PC-9 (cell line): Measurements from ENCODE around the gene POPDC2. TPM values are rescaled to one million over a fixed set of nuclear protein-coding genes. Genes with fewer than 3 reads are reported as not detected.

Source experiments
- BruUV-seq: library from RNA; stranded (reverse); fragments of 400-500 nt; replicated peaks from 2 replicates; lab custom pipeline; 2021; lab: Mats Ljungman, UMichigan
- CTCF ChIA-PET: fragments of 300-600 bp; sonication (Branson Sonifier 250); formaldehyde crosslinking; loops from one replicate; lab custom pipeline; 2022; ENCODE audit warnings: antibody characterized with exemption; lab: Charles Lee
- POLR2A ChIA-PET: fragments of 300-600 bp; sonication (Branson Sonifier 250); formaldehyde crosslinking; loops from one replicate; lab custom pipeline; 2022; ENCODE audit warnings: antibody characterized with exemption; ENCODE audit not compliant: unreplicated experiment; lab: Charles Lee
- DNase-seq, 2 experiments: peaks; one replicate each; pipeline versions ENCODE4 v3.0.0 to v3.0.0-alpha.2; 2015 to 2022; ENCODE audit warnings: mixed read lengths in 1 of 2
- H2AFZ ChIP-seq: fragments of 200-600 bp; sonication (generic); 2 replicates; pipeline ENCODE4 v1.8.1; 2017; ENCODE audit warnings: antibody characterized with exemption
- H3F3A ChIP-seq: fragments of 200-600 bp; sonication (generic); 2 replicates; pipeline ENCODE4 v1.8.1; 2017; ENCODE audit warnings: antibody characterized with exemption, mild to moderate bottlenecking, low read depth; ENCODE audit not compliant: insufficient read depth
- H3K27ac ChIP-seq: fragments of 200-600 bp; sonication (generic); 2 replicates; pipeline ENCODE4 v1.6.1; 2016; ENCODE audit warnings: mixed run types
- H3K27me3 ChIP-seq: fragments of 200-600 bp; sonication (generic); 2 replicates; pipeline ENCODE4 v1.6.1; 2016; ENCODE audit warnings: low read depth, mixed run types; ENCODE audit not compliant: insufficient read depth
- H3K36me3 ChIP-seq: fragments of 200-600 bp; sonication (generic); 2 replicates; pipeline ENCODE4 v1.6.1; 2016; ENCODE audit warnings: low read depth, mixed run types
- H3K4me1 ChIP-seq: fragments of 200-600 bp; sonication (generic); replicated peaks from 2 replicates; pipeline ENCODE4 v1.6.1; 2016; ENCODE audit warnings: mixed run types; ENCODE audit not compliant: insufficient read depth
- H3K4me2 ChIP-seq: fragments of 200-600 bp; sonication (generic); 2 replicates; pipeline ENCODE4 v1.6.1; 2017; ENCODE audit warnings: mixed run types
- H3K4me3 ChIP-seq: fragments of 200-600 bp; sonication (generic); 2 replicates; pipeline ENCODE4 v1.6.1; 2016; ENCODE audit warnings: mixed run types
- H3K79me2 ChIP-seq: fragments of 200-600 bp; sonication (generic); 2 replicates; pipeline ENCODE4 v1.6.1; 2017; ENCODE audit warnings: low read depth, mixed run types
- H3K9me2 ChIP-seq: fragments of 200-600 bp; sonication (generic); 2 replicates; pipeline ENCODE4 v1.8.1; 2017; ENCODE audit warnings: mild to moderate bottlenecking; ENCODE audit not compliant: insufficient read depth
- H3K9me3 ChIP-seq: fragments of 200-600 bp; sonication (generic); 2 replicates; pipeline ENCODE4 v1.8.1; 2016; ENCODE audit warnings: low read depth; ENCODE audit not compliant: insufficient read depth
- H4K20me1 ChIP-seq: fragments of 200-600 bp; sonication (generic); 2 replicates; pipeline ENCODE4 v1.8.1; 2017; ENCODE audit not compliant: insufficient read depth
- CTCF ChIP-seq: fragments of 200-600 bp; sonication (generic); conservative IDR thresholded peaks from 2 replicates; pipeline ENCODE4 v1.6.1; 2017; ENCODE audit warnings: mixed run types, antibody characterized with exemption, mild to moderate bottlenecking, moderate library complexity
- EZH2 ChIP-seq: fragments of 200-600 bp; sonication (generic); IDR thresholded peaks from 2 replicates; pipeline ENCODE4 v1.8.0; 2017; ENCODE audit warnings: antibody characterized with exemption, low read depth
- intact Hi-C: fragments of 100-400 bp; cut with micrococcal nuclease; formaldehyde crosslinking; loops from one replicate; pipeline ENCODE4 v1.10.0; 2022; ENCODE audit not compliant: unreplicated experiment
- total RNA-seq: library from RNA; stranded (reverse); gene quantifications from 2 replicates; pipeline ENCODE4 v1.2.3, GENCODE V29; 2021

The POPDC2 gene
- total RNA-seq, 1 experiment from 2014 or later: 3.5 TPM

- intact Hi-C loops: no loop called here
Measured at GRCh38 chr3:119625451-119626153, 34.8 kb downstream of the POPDC2 start.

DNA sequence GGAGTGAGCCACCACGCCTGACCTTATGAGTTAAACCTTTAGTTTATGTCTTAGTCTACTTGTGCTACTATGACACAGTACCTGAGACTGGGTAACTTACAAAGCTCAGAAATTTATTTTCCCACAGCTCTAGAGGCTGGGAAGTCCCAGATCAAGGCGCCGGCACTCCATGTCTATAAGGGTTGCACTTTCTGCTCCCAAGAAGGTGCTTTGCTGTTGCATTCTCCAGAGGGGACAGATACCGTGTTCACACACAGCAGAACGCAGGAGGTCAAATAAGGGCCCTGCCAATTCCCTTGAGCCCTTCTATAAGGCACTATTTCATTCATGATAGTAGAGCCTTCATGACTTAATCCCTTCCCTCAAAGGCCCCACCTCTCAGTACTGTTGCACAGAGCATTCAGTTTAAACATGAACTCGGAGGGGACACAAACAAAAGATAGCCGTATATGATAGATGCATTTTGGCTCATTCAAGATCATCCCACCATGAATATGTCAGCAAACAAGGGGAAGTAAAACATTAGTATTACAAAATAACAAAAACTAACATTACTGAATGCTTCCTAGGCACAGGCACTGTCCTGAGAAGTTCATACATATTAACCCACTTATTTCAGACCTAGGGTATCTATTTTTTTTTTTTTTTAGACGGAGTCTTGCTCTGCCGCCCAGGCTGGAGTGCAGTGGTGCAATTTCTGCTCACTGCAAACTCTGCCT, 36.2 kb downstream of the POPDC2 start:
- Histone ChIP-seq H3K79me2 (no peaks in the 10 kb centered on the region), H3K9me3 (no peaks in the 10 kb centered on the region), H3K36me3 (no peaks in the 10 kb centered on the region), H4K20me1 (no peaks in the 10 kb centered on the region), H3K4me1 (peaks cover 14% of the 10 kb centered on the region), H3K9me2 (peaks cover 4% of the 10 kb centered on the region; the same call in 1 of the 2 replicates), H3K4me3 (no peak overlapping the region), H2AFZ (no peak overlapping the region), H3F3A (0 out of 2 replicates have a peak, but pooled peaks cover 5% of the 10 kb centered on the region), H3K27ac (no peak overlapping the region), H3K4me2 (no peak overlapping the region), H3K27me3 (no peaks in the 10 kb centered on the region)
- TF ChIP-seq CTCF (no peak), EZH2 (no peak)
- DNase-seq: no peak
- ChIA-PET POLR2A (no interaction called here), CTCF (no interaction called here)
- no TSS peak for BruUV-seq
- intact Hi-C loops: no loop called here

More at GRCh38 chr3:119625451-119626153, 34.8 kb downstream of the POPDC2 start:
- no peaks in the 10 kb centered on the region for H3K27me3 ChIP-seq
- no peaks in the 10 kb centered on the region for H3K79me2 ChIP-seq
- no peaks in the 10 kb centered on the region; the same call in 1 of the 2 replicates for H3K9me2 ChIP-seq
- no peaks in the 10 kb centered on the region for H3K36me3 ChIP-seq
- H2AFZ ChIP-seq: no peak overlapping the region
- 0 out of 2 replicates have a peak, but pooled peaks cover 9% of the 10 kb centered on the region for H3F3A ChIP-seq
- CTCF ChIA-PET: interaction anchor here (0.6 kb wide), 1 partner anchor 184 kb away, joined by 7 read pairs; no protein-coding TSS in a partner anchor
- H4K20me1 ChIP-seq: no peaks in the 10 kb centered on the region
- H3K27ac ChIP-seq: no peak overlapping the region
- H3K4me3 ChIP-seq: no peak overlapping the region
- DNase-seq: no peak
- peaks cover 24% of the 10 kb centered on the region for H3K4me1 ChIP-seq
- POLR2A ChIA-PET: no interaction called here
- H3K4me2 ChIP-seq: no peak overlapping the region
- TF ChIP-seq CTCF (no peak), EZH2 (no peak)
- H3K9me3 ChIP-seq: no peaks in the 10 kb centered on the region
- no TSS peak for BruUV-seq

- TF ChIP-seq CTCF: no peak
- no peak for TF ChIP-seq EZH2
- no peak overlapping the region for H3K4me3 ChIP-seq
- no peaks in the 10 kb centered on the region for H3F3A ChIP-seq
- H3K4me2 ChIP-seq: no peak overlapping the region
- no peak for DNase-seq
- no peaks in the 10 kb centered on the region for H3K36me3 ChIP-seq
- intact Hi-C loops: no loop called here
- ChIA-PET CTCF (no interaction called here), POLR2A (interaction anchor here (0.6 kb wide), 1 partner anchor 670 kb away, joined by 5 read pairs; no protein-coding TSS in a partner anchor)
- no peaks in the 10 kb centered on the region for H4K20me1 ChIP-seq
- peaks cover 10% of the 10 kb centered on the region for H3K4me1 ChIP-seq
- BruUV-seq: no TSS peak
- H3K27ac ChIP-seq: no peak overlapping the region
- no peaks in the 10 kb centered on the region for H3K9me3 ChIP-seq
- 0 out of 2 replicates have a peak, but pooled peaks cover 4% of the 10 kb centered on the region for H3K9me2 ChIP-seq
- H3K79me2 ChIP-seq: no peaks in the 10 kb centered on the region
- H3K27me3 ChIP-seq: no peaks in the 10 kb centered on the region
- no peak overlapping the region for H2AFZ ChIP-seq
Measured at GRCh38 chr3:119620899-119621298, 39.5 kb downstream of the POPDC2 start.
